HCT116 (cell line): ENCODE measurements around the gene DMXL2. TPM values are rescaled to one million over a fixed set of nuclear protein-coding genes. Genes with fewer than 3 reads are reported as not detected.

Source experiments
- ATAC-seq: fragments of 200-7000 bp; cut with Tn5 transposase; 2 replicates; pipeline ENCODE4 v1.9.1; 2020; ENCODE audit warnings: mild to moderate bottlenecking, moderate library complexity
- BruUV-seq: library from RNA; stranded (reverse); fragments of 400-500 nt; replicated peaks from 2 replicates; lab custom pipeline; 2021; lab: Mats Ljungman, UMichigan
- CTCF ChIA-PET: fragments of 300-600 bp; sonication (Branson Sonifier 250); formaldehyde crosslinking; loops from one replicate; lab custom pipeline; 2021; ENCODE audit warnings: antibody characterized with exemption; lab: Charles Lee
- POLR2A ChIA-PET: fragments of 300-600, 350-600 bp; sonication (Branson Sonifier 250); formaldehyde crosslinking; loops from one replicate; lab custom pipeline; 2021; ENCODE audit warnings: antibody characterized with exemption; lab: Charles Lee
- RAD21 ChIA-PET, 2 experiments: fragments of 300-600 bp; sonication (Branson Sonifier 250); formaldehyde crosslinking; loops; one replicate each; lab custom pipeline; 2023; ENCODE audit warnings: low total read pairs in 2 of 2; ENCODE audit not compliant: uncharacterized antibody in 2 of 2, unreplicated experiment in 2 of 2, low non-redundant PET in 1 of 2; lab: Charles Lee
- DNase-seq: peaks from one replicate; pipeline ENCODE4 v3.0.0-alpha.2; 2010; ENCODE audit warnings: low read depth, low spot score
- H2AFZ ChIP-seq: fragments of 200-600 bp; shearing (Covaris generic), sonication (generic); 2 replicates; pipeline ENCODE4 v1.6.1; 2017; ENCODE audit warnings: low read depth, mixed run types, mixed read lengths, antibody characterized with exemption, low read length; ENCODE audit not compliant: poor library complexity, severe bottlenecking
- H3K27ac ChIP-seq: 2 replicates; pipeline ENCODE4 v1.5.1; 2012; ENCODE audit warnings: low read depth, low read length
- H3K27me3 ChIP-seq: fragments of 200-600 bp; sonication (generic); 2 replicates; pipeline ENCODE4 v1.6.1; 2016; ENCODE audit warnings: mixed run types, low read length, mixed read lengths; ENCODE audit not compliant: insufficient read depth
- H3K36me3 ChIP-seq, 2 experiments: fragments of 200-500 bp in 1 of 2; fragments of 200-600 bp in 1 of 2; sonication (Bioruptor generic) in 1 of 2; sonication (generic) in 1 of 2; 2 replicates each; pipeline versions ENCODE4 v1.5.1 to v1.6.1; 2014 to 2016; ENCODE audit warnings: low read length in 2 of 2, inconsistent platforms in 1 of 2, mixed read lengths in 1 of 2, mixed run types in 1 of 2; ENCODE audit not compliant: insufficient read depth in 2 of 2, control insufficient read depth in 1 of 2
- H3K4me1 ChIP-seq, 2 experiments: fragments of 200-600 bp in 1 of 2; sonication (generic) in 1 of 2; 2 replicates each; pipeline versions ENCODE4 v1.5.1 to v1.6.1; 2012 to 2017; ENCODE audit warnings: low read length in 2 of 2, inconsistent platforms in 1 of 2, mild to moderate bottlenecking in 1 of 2, mixed read lengths in 1 of 2, mixed run types in 1 of 2, moderate library complexity in 1 of 2; ENCODE audit not compliant: insufficient read depth in 2 of 2, control insufficient read depth in 1 of 2
- H3K4me2 ChIP-seq: fragments of 200-600 bp; sonication (generic); 2 replicates; pipeline ENCODE4 v1.6.1; 2017; ENCODE audit warnings: mixed run types, low read length, mixed read lengths
- H3K4me3 ChIP-seq, 2 experiments: fragments of 200-600 bp in 1 of 2; sonication (generic) in 1 of 2; replicated peaks in 1 of 2; 2 replicates each; pipeline ENCODE4 v1.5.1; 2011 to 2016; ENCODE audit warnings: low read length in 2 of 2, control low read depth in 1 of 2, low read depth in 1 of 2, mild to moderate bottlenecking in 1 of 2, mixed read lengths in 1 of 2, mixed run types in 1 of 2
- H3K79me2 ChIP-seq: fragments of 200-600 bp; sonication (generic); 2 replicates; pipeline ENCODE4 v1.6.1; 2017; ENCODE audit warnings: mild to moderate bottlenecking, mixed run types, low read length, moderate library complexity, mixed read lengths; ENCODE audit not compliant: insufficient read depth
- H3K9ac ChIP-seq: fragments of 200-600 bp; sonication (generic); 2 replicates; pipeline ENCODE4 v1.6.1; 2016; ENCODE audit warnings: low read length, mixed read lengths
- H3K9me2 ChIP-seq: fragments of 200-600 bp; sonication (generic), shearing (Covaris generic); 2 replicates; pipeline ENCODE4 v1.6.1; 2017; ENCODE audit warnings: mixed run types, mild to moderate bottlenecking, moderate library complexity; ENCODE audit not compliant: insufficient read depth
- H3K9me3 ChIP-seq, 2 experiments: fragments of 200-500 bp in 1 of 2; fragments of 200-600 bp in 1 of 2; sonication (Bioruptor generic) in 1 of 2; sonication (generic) in 1 of 2; 2 replicates each; pipeline ENCODE4 v1.6.1; 2014 to 2017; ENCODE audit warnings: low read length in 2 of 2, mixed read lengths in 2 of 2, inconsistent platforms in 1 of 2, low read depth in 1 of 2, mild to moderate bottlenecking in 1 of 2, mixed run types in 1 of 2, moderate library complexity in 1 of 2; ENCODE audit not compliant: control insufficient read depth in 1 of 2, insufficient read depth in 1 of 2
- H4K20me1 ChIP-seq: fragments of 200-600 bp; sonication (generic), shearing (Covaris generic); 2 replicates; pipeline ENCODE4 v1.6.1; 2017; ENCODE audit warnings: mixed run types, mild to moderate bottlenecking, moderate library complexity; ENCODE audit not compliant: insufficient read depth
- CBX3 ChIP-seq: IDR thresholded peaks from 2 replicates; pipeline ENCODE4 v1.6.1; 2012; ENCODE audit warnings: low read depth
- CEBPB ChIP-seq: IDR thresholded peaks from 2 replicates; pipeline ENCODE4 v1.6.1; 2012; ENCODE audit warnings: low read depth
- CTCF ChIP-seq, 3 experiments: fragments of 200-600 bp in 1 of 3; sonication (generic) in 1 of 3; IDR thresholded peaks in 2 of 3; conservative IDR thresholded peaks in 1 of 3; 2 replicates each; pipeline ENCODE4 v1.5.1; 2012 to 2017; ENCODE audit warnings: low read depth in 2 of 3, low read length in 2 of 3, antibody characterized with exemption in 1 of 3, borderline replicate concordance in 1 of 3, control low read depth in 1 of 3, mild to moderate bottlenecking in 1 of 3, mixed read lengths in 1 of 3, mixed run types in 1 of 3, moderate library complexity in 1 of 3; ENCODE audit not compliant: insufficient read depth in 1 of 3
- EGR1 ChIP-seq: IDR thresholded peaks from 2 replicates; pipeline ENCODE4 v1.6.1; 2012; ENCODE audit warnings: low read depth
- ELF1 ChIP-seq: IDR thresholded peaks from 2 replicates; pipeline ENCODE4 v1.6.1; 2012; ENCODE audit warnings: low read depth, borderline replicate concordance
- EZH2 ChIP-seq: fragments of 200-600 bp; sonication (generic); IDR thresholded peaks from 2 replicates; pipeline ENCODE4 v1.6.1; 2017; ENCODE audit warnings: antibody characterized with exemption, mixed run types
- EZH2phosphoT487 ChIP-seq: fragments of 200-600 bp; IDR thresholded peaks from 2 replicates; pipeline ENCODE4 v1.6.1; 2018; ENCODE audit warnings: antibody characterized with exemption, borderline replicate concordance
- FOSL1 ChIP-seq: IDR thresholded peaks from 2 replicates; pipeline ENCODE4 v1.6.1; 2012; ENCODE audit warnings: low read depth
- POLR2AphosphoS5 ChIP-seq: IDR thresholded peaks from 2 replicates; pipeline ENCODE4 v1.6.1; 2011; ENCODE audit warnings: mild to moderate bottlenecking, low read depth, low read length, moderate library complexity
- REST ChIP-seq: IDR thresholded peaks from 2 replicates; pipeline ENCODE4 v1.6.1; 2012; ENCODE audit warnings: low read depth
- SIN3A ChIP-seq: IDR thresholded peaks from 2 replicates; pipeline ENCODE4 v1.6.1; 2012; ENCODE audit warnings: low read depth
- SP1 ChIP-seq: IDR thresholded peaks from 2 replicates; pipeline ENCODE4 v1.6.1; 2012; ENCODE audit warnings: low read depth
- SRF ChIP-seq: IDR thresholded peaks from 2 replicates; pipeline ENCODE4 v1.6.1; 2012; ENCODE audit warnings: low read depth
- ZBTB33 ChIP-seq: IDR thresholded peaks from 2 replicates; pipeline ENCODE4 v1.6.1; 2011; ENCODE audit warnings: mild to moderate bottlenecking, low read length, moderate library complexity; ENCODE audit not compliant: insufficient replicate concordance; ENCODE audit errors: extremely low read depth
- ZFX ChIP-seq: fragments of 450-650 bp; IDR thresholded peaks from 2 replicates; pipeline ENCODE4 v1.6.1; 2017
- ZNF274 ChIP-seq: fragments of 200-500 bp; sonication (Bioruptor generic); IDR thresholded peaks from 2 replicates; pipeline ENCODE4 v1.6.1; 2014; ENCODE audit warnings: mild to moderate bottlenecking, low read depth, low read length, inconsistent platforms
- intact Hi-C: fragments of 100-400 bp; cut with micrococcal nuclease; formaldehyde crosslinking; loops from 2 replicates; pipeline ENCODE4 v1.10.0; 2022
- total RNA-seq: library from RNA; stranded (reverse); gene quantifications from one replicate; pipeline ENCODE4 v1.2.1, GENCODE V29; 2021; ENCODE audit not compliant: unreplicated experiment
- TF ChIP-seq, protein P1 (sequence below): IDR thresholded peaks from 2 replicates; pipeline ENCODE4 v1.6.1; 2012
- TF ChIP-seq, protein P2 (sequence below): IDR thresholded peaks from 2 replicates; pipeline ENCODE4 v1.6.1; 2012

Gene DMXL2
- total RNA-seq, 1 experiment from 2014 or later: 21.5 TPM

GRCh38 chr15:51558876-51559275 is 63.7 kb downstream of the DMXL2 start:
- Histone ChIP-seq H3K4me2 (no peak overlapping the region), H4K20me1 (no peaks in the 10 kb centered on the region), H3K79me2 (no peaks in the 10 kb centered on the region; the same call in 1 of the 2 replicates), H3K9me3 (no peaks in the 10 kb centered on the region), H3K9ac (no peak overlapping the region), H2AFZ (no peak overlapping the region), H3K27ac (no peak overlapping the region), H3K4me1 (no peaks in the 10 kb centered on the region), H3K9me2 (no peaks in the 10 kb centered on the region), H3K27me3 (no peaks in the 10 kb centered on the region), H3K36me3 (no peaks in the 10 kb centered on the region), H3K4me3 (no peak overlapping the region)
- intact Hi-C loops: no loop called here
- no TSS peak for BruUV-seq
- no peak for DNase-seq
- TF ChIP-seq ZBTB33 (no peak), CBX3 (no peak), SP1 (no peak), REST (no peak), CTCF (IDR thresholded peaks at IDR 0.05 in 2 of 3, conservative IDR thresholded peaks at IDR 0.05 in 1 of 3; ENCODE audit: borderline replicate concordance in 1 of 3, insufficient read depth in 1 of 3, low read depth in 2 of 3, low read length in 2 of 3) (no peak), POLR2AphosphoS5 (no peak), ZNF274 (no peak), ZFX (no peak), SRF (no peak), EZH2phosphoT487 (no peak), EZH2 (no peak), SIN3A (no peak), EGR1 (no peak), ELF1 (no peak), CEBPB (no peak), FOSL1 (no peak)
- TF ChIP-seq, protein P1, sequence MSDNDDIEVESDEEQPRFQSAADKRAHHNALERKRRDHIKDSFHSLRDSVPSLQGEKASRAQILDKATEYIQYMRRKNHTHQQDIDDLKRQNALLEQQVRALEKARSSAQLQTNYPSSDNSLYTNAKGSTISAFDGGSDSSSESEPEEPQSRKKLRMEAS: no peak
- TF ChIP-seq, protein P2, sequence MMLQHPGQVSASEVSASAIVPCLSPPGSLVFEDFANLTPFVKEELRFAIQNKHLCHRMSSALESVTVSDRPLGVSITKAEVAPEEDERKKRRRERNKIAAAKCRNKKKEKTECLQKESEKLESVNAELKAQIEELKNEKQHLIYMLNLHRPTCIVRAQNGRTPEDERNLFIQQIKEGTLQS: no peak
- ChIA-PET POLR2A (no interaction called here), RAD21 (no interaction called here), CTCF (interaction anchor here (1.4 kb wide), 1 partner anchor 22 kb away, joined by 3 read pairs; no protein-coding TSS in a partner anchor)
- no peak for ATAC-seq
